ENCODE measurements around the gene CGB2.

The CGB2 gene

DNA sequence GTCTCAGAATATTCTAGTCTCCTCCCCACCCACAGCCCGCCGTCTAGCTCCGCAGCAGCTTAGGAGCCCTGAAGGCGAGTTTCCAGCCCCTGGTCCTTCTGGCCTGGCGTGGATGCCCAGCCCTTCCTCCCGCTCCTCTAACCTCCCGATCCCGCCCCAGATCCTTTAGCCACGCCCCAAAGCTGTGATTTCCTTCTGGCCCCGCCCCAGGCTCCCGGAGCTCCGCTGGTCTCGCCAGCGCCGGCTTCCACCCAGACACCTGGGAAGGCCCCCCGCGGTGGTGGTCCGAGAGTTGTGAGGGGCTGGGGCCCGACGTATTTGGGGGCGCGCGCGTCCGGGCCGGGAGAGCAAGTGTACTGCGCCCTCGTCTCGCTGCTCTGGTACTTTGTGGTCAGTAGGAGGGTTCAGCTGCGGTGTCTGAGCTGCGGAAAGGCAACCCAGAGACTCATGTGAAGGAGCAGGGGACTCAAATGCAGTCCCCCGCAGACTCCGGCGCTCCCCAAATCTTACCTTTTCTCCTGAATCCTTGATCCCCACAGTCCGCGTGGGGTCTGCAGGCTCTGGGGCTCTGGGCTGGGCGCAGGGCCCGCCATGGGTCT is 26.0 kb downstream of the CGB2 start, which contains the start of gene CGB7:
CGB7 (minus strand) TSS at position 114 of the 599 bp plus-strand sequence. CDS start 2,374 bp downstream, outside the sequence.
- peaks cover 17% of the 10 kb centered on the region for H3K4me1 ChIP-seq (ENCODE audit: control insufficient read depth, insufficient read depth, low read depth, low read length)
- H3K27ac ChIP-seq (ENCODE audit: low read length, poor library complexity, severe bottlenecking) = no peak within 1 kb of the TSS
- H3K23ac ChIP-seq (ENCODE audit: low read length in 2 of 2) = no peak within 1 kb of the TSS
- H3K14ac ChIP-seq (ENCODE audit: low read length in 2 of 2) = peak within 1 kb of the TSS in 1 of 2 experiments; percentile 86
- peaks cover 0 to 4% of the 10 kb centered on the region in 2 experiments for H3K36me3 ChIP-seq (ENCODE audit: control insufficient read depth in 1 of 2, insufficient read depth in 2 of 2, low read depth in 1 of 2, low read length in 2 of 2)
- WGBS = 16% methylated on average over 28 of the region's 38 CpGs
- peak within 1 kb of the TSS; percentile 50 to 72 for H3K4me3 ChIP-seq (ENCODE audit: insufficient read depth in 1 of 2, low read depth in 1 of 2, low read length in 2 of 2)
- peak within 1 kb of the TSS in 1 of 2 experiments; percentile 34 for H2BK12ac ChIP-seq (ENCODE audit: low read length in 2 of 2)
- H3K9ac ChIP-seq (ENCODE audit: low read length) = peak within 1 kb of the TSS; percentile 54
- H3K79me1 ChIP-seq (replicated peaks; ENCODE audit: low read length, poor library complexity, severe bottlenecking) = peaks cover 3% of the 10 kb centered on the region
- H2AFZ ChIP-seq (ENCODE audit: low read depth, low read length) = peak within 1 kb of the TSS; percentile 82
- no peak within 1 kb of the TSS for H2AK5ac ChIP-seq (ENCODE audit: low read length, severe bottlenecking)
- peaks cover 14 to 62% of the 10 kb centered on the region in 2 experiments for H3K27me3 ChIP-seq (ENCODE audit: control insufficient read depth in 1 of 2, insufficient read depth in 1 of 2, low read length in 2 of 2)
- H4K8ac ChIP-seq (ENCODE audit: low read length) = peak within 1 kb of the TSS; percentile 12
- peak within 1 kb of the TSS; percentile 11 for H4K91ac ChIP-seq (ENCODE audit: low read length)
- DNase-seq = peak; percentile 66
- H3K9me3 ChIP-seq (ENCODE audit: control insufficient read depth, low read length) = no peaks in the 10 kb centered on the region
- H3K4ac ChIP-seq (ENCODE audit: low read depth in 1 of 2, low read length in 2 of 2) = no peak within 1 kb of the TSS
- peak within 1 kb of the TSS; percentile 34 for H2BK120ac ChIP-seq (ENCODE audit: low read depth, low read length)
- peak within 1 kb of the TSS; percentile 33 to 91 for H3K18ac ChIP-seq (ENCODE audit: low read depth in 1 of 2, low read length in 2 of 2)
- H2BK5ac ChIP-seq (ENCODE audit: low read depth, low read length, poor library complexity, severe bottlenecking) = no peak within 1 kb of the TSS
- peak within 1 kb of the TSS; percentile 48 for H2BK15ac ChIP-seq (ENCODE audit: low read depth, poor library complexity, severe bottlenecking)
- H3K4me2 ChIP-seq (ENCODE audit: low read length, poor library complexity, severe bottlenecking) = peak within 1 kb of the TSS; percentile 93

DNA sequence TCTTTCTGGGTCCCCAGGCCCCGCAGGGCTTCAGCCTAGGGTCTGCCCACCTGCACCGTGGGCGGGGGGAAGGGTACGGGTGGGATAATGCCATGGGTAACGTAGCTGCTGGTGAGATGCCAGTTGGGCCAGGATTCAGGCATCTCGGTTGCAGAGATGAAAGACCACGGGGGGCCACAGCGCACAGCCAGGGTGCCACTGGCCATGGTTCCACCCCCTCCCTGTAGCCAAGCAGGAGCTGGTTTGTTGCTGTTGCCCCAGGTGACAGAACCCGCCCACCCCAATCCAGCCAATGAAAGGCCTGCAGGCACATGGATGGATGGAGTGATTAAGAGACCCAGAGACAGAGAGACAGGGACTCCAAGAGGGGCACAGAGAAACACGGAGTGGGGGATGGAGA is 26.9 kb downstream of the CGB2 start:
- Histone ChIP-seq H2BK15ac (ENCODE audit: low read depth, poor library complexity, severe bottlenecking) (no peak overlapping the region), H3K4ac (ENCODE audit: low read depth in 1 of 2, low read length in 2 of 2) (no peak overlapping the region), H3K4me3 (ENCODE audit: insufficient read depth in 1 of 2, low read depth in 1 of 2, low read length in 2 of 2) (no peak overlapping the region), H3K4me2 (ENCODE audit: low read length, poor library complexity, severe bottlenecking) (no peak overlapping the region), H3K27ac (ENCODE audit: low read length, poor library complexity, severe bottlenecking) (no peak overlapping the region), H3K9ac (ENCODE audit: low read length) (no peak overlapping the region), H3K4me1 (ENCODE audit: control insufficient read depth, insufficient read depth, low read depth, low read length) (peaks cover 17% of the 10 kb centered on the region), H3K36me3 (ENCODE audit: control insufficient read depth in 1 of 2, insufficient read depth in 2 of 2, low read depth in 1 of 2, low read length in 2 of 2) (peaks cover 0 to 4% of the 10 kb centered on the region in 2 experiments), H2AK5ac (ENCODE audit: low read length, severe bottlenecking) (no peak overlapping the region), H4K8ac (ENCODE audit: low read length) (no peak overlapping the region), H4K91ac (ENCODE audit: low read length) (no peak overlapping the region), H3K9me3 (ENCODE audit: control insufficient read depth, low read length) (no peaks in the 10 kb centered on the region), H3K14ac (ENCODE audit: low read length in 2 of 2) (no peak overlapping the region), H2BK120ac (ENCODE audit: low read depth, low read length) (peak overlapping the region; percentile 34), H2BK5ac (ENCODE audit: low read depth, low read length, poor library complexity, severe bottlenecking) (no peak overlapping the region), H3K18ac (ENCODE audit: low read depth in 1 of 2, low read length in 2 of 2) (no peak overlapping the region), H3K27me3 (ENCODE audit: control insufficient read depth in 1 of 2, insufficient read depth in 1 of 2, low read length in 2 of 2) (peaks cover 17 to 69% of the 10 kb centered on the region in 2 experiments), H2AFZ (ENCODE audit: low read depth, low read length) (no peak overlapping the region), H3K23ac (ENCODE audit: low read length in 2 of 2) (no peak overlapping the region), H3K79me1 (replicated peaks; ENCODE audit: low read length, poor library complexity, severe bottlenecking) (peaks cover 3% of the 10 kb centered on the region), H2BK12ac (ENCODE audit: low read length in 2 of 2) (no peak overlapping the region)
- DNase-seq = no peak
- 72% methylated on average over 10 of the region's 10 CpGs for WGBS

- no peak overlapping the region for H3K4ac ChIP-seq (ENCODE audit: low read depth in 1 of 2, low read length in 2 of 2)
- no peak overlapping the region for H2AK5ac ChIP-seq (ENCODE audit: low read length, severe bottlenecking)
- H3K36me3 ChIP-seq (ENCODE audit: control insufficient read depth in 1 of 2, insufficient read depth in 2 of 2, low read depth in 1 of 2, low read length in 2 of 2) = peaks cover 0 to 4% of the 10 kb centered on the region in 2 experiments
- H2BK12ac ChIP-seq (ENCODE audit: low read length in 2 of 2) = no peak overlapping the region
- H3K18ac ChIP-seq (ENCODE audit: low read depth in 1 of 2, low read length in 2 of 2) = no peak overlapping the region
- no peaks in the 10 kb centered on the region for H3K9me3 ChIP-seq (ENCODE audit: control insufficient read depth, low read length)
- H3K4me3 ChIP-seq (ENCODE audit: insufficient read depth in 1 of 2, low read depth in 1 of 2, low read length in 2 of 2) = no peak overlapping the region
- H3K23ac ChIP-seq (ENCODE audit: low read length in 2 of 2) = peak overlapping the region in 1 of 2 experiments; percentile 78
- DNase-seq = no peak
- no peak overlapping the region for H2AFZ ChIP-seq (ENCODE audit: low read depth, low read length)
- H3K14ac ChIP-seq (ENCODE audit: low read length in 2 of 2) = peak overlapping the region in 1 of 2 experiments; percentile 36
- H4K8ac ChIP-seq (ENCODE audit: low read length) = no peak overlapping the region
- no peak overlapping the region for H3K4me2 ChIP-seq (ENCODE audit: low read length, poor library complexity, severe bottlenecking)
- no peak overlapping the region for H2BK15ac ChIP-seq (ENCODE audit: low read depth, poor library complexity, severe bottlenecking)
- no peak overlapping the region for H4K91ac ChIP-seq (ENCODE audit: low read length)
- no peak overlapping the region for H3K27ac ChIP-seq (ENCODE audit: low read length, poor library complexity, severe bottlenecking)
- no peak overlapping the region for H2BK5ac ChIP-seq (ENCODE audit: low read depth, low read length, poor library complexity, severe bottlenecking)
- H3K79me1 ChIP-seq (replicated peaks; ENCODE audit: low read length, poor library complexity, severe bottlenecking) = peaks cover 3% of the 10 kb centered on the region
- H3K4me1 ChIP-seq (ENCODE audit: control insufficient read depth, insufficient read depth, low read depth, low read length) = peaks cover 19% of the 10 kb centered on the region
- H3K9ac ChIP-seq (ENCODE audit: low read length) = no peak overlapping the region
- H2BK120ac ChIP-seq (ENCODE audit: low read depth, low read length) = no peak overlapping the region
- WGBS = 81% methylated on average over 9 of the region's 9 CpGs
- peaks cover 22 to 74% of the 10 kb centered on the region in 2 experiments for H3K27me3 ChIP-seq (ENCODE audit: control insufficient read depth in 1 of 2, insufficient read depth in 1 of 2, low read length in 2 of 2)
These were observed 27.4 kb downstream of the CGB2 start for GRCh38 chr19:49059053-49059452.

DNA sequence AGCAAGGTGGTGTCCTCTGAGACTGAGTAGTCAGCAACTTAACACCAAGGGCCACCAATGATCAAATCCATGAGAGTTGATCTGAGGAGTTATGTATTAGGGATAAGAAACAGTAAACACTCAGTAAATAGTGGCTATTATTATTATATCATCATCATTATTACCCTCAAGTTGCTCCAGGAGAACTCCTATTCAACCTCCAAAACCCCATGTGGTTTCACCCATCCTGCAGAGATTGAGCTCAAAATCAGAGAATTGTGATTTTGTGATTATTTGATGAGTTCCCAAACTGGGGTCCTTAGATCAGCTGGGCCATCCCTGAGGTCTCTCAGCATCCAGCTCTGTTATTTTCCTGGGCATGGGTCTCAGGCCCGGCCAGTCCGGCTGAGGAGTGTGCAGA is 29.3 kb downstream of the CGB2 start:
- H2BK12ac ChIP-seq (ENCODE audit: low read length in 2 of 2) = no peak overlapping the region
- no peak overlapping the region for H2BK5ac ChIP-seq (ENCODE audit: low read depth, low read length, poor library complexity, severe bottlenecking)
- 87% methylated on average over 2 of the region's 2 CpGs for WGBS
- H3K18ac ChIP-seq (ENCODE audit: low read depth in 1 of 2, low read length in 2 of 2) = no peak overlapping the region
- H3K9me3 ChIP-seq (ENCODE audit: control insufficient read depth, low read length) = no peaks in the 10 kb centered on the region
- no peak overlapping the region for H3K4ac ChIP-seq (ENCODE audit: low read depth in 1 of 2, low read length in 2 of 2)
- H4K91ac ChIP-seq (ENCODE audit: low read length) = no peak overlapping the region
- no peak overlapping the region for H3K27ac ChIP-seq (ENCODE audit: low read length, poor library complexity, severe bottlenecking)
- H4K8ac ChIP-seq (ENCODE audit: low read length) = no peak overlapping the region
- H3K79me1 ChIP-seq (replicated peaks; ENCODE audit: low read length, poor library complexity, severe bottlenecking) = peaks cover 3% of the 10 kb centered on the region
- H2AFZ ChIP-seq (ENCODE audit: low read depth, low read length) = no peak overlapping the region
- H2AK5ac ChIP-seq (ENCODE audit: low read length, severe bottlenecking) = no peak overlapping the region
- H3K14ac ChIP-seq (ENCODE audit: low read length in 2 of 2) = no peak overlapping the region
- no peak overlapping the region for H3K4me2 ChIP-seq (ENCODE audit: low read length, poor library complexity, severe bottlenecking)
- H3K4me1 ChIP-seq (ENCODE audit: control insufficient read depth, insufficient read depth, low read depth, low read length) = peaks cover 31% of the 10 kb centered on the region
- H3K23ac ChIP-seq (ENCODE audit: low read length in 2 of 2) = no peak overlapping the region
- no peak overlapping the region for H3K9ac ChIP-seq (ENCODE audit: low read length)
- no peak overlapping the region for H2BK120ac ChIP-seq (ENCODE audit: low read depth, low read length)
- H3K36me3 ChIP-seq (ENCODE audit: control insufficient read depth in 1 of 2, insufficient read depth in 2 of 2, low read depth in 1 of 2, low read length in 2 of 2) = peaks cover 0 to 4% of the 10 kb centered on the region in 2 experiments
- peaks cover 39 to 81% of the 10 kb centered on the region in 2 experiments for H3K27me3 ChIP-seq (ENCODE audit: control insufficient read depth in 1 of 2, insufficient read depth in 1 of 2, low read length in 2 of 2)
- H2BK15ac ChIP-seq (ENCODE audit: low read depth, poor library complexity, severe bottlenecking) = no peak overlapping the region
- DNase-seq = no peak
- H3K4me3 ChIP-seq (ENCODE audit: insufficient read depth in 1 of 2, low read depth in 1 of 2, low read length in 2 of 2) = no peak overlapping the region

All from mesenchymal stem cell (in vitro differentiated cells and primary cell).